Chondrocyte (in vitro differentiated cells): ENCODE results near the gene ADAM8. TPM values are rescaled to one million over a fixed set of nuclear protein-coding genes. Genes with fewer than 3 reads are reported as not detected.

Experiments
- DNase-seq: peaks from one replicate; pipeline ENCODE4 v3.0.0; 2021; ENCODE audit warnings: mixed read lengths, low spot score
- H3K27ac Mint-ChIP-seq: one replicate; pipeline ENCODE4 v1.8.0; 2021; ENCODE audit warnings: mild to moderate bottlenecking, moderate library complexity, mixed read lengths; ENCODE audit not compliant: unreplicated experiment
- H3K27me3 Mint-ChIP-seq: 2 replicates; pipeline ENCODE4 v1.8.0; 2021; ENCODE audit warnings: low read depth, mixed read lengths
- H3K36me3 Mint-ChIP-seq: 2 replicates; pipeline ENCODE4 v1.8.0; 2021; ENCODE audit warnings: low read depth, mixed read lengths
- H3K4me1 Mint-ChIP-seq: 2 replicates; pipeline ENCODE4 v1.8.0; 2021; ENCODE audit warnings: low read depth, mild to moderate bottlenecking, mixed read lengths
- H3K4me3 Mint-ChIP-seq: one replicate; pipeline ENCODE4 v1.8.0; 2021; ENCODE audit warnings: mild to moderate bottlenecking, moderate library complexity, mixed read lengths; ENCODE audit not compliant: unreplicated experiment
- H3K9me3 Mint-ChIP-seq: 2 replicates; pipeline ENCODE4 v1.8.0; 2021; ENCODE audit warnings: low read depth, mixed read lengths
- CTCF ChIP-seq: fragments of 200-600 bp; sonication (generic); IDR thresholded peaks from 2 replicates; pipeline ENCODE4 v1.5.0; 2021; ENCODE audit warnings: antibody characterized with exemption, mild to moderate bottlenecking, moderate library complexity
- total RNA-seq: library from RNA; stranded (reverse); gene quantifications from 3 replicates; pipeline ENCODE4 v1.2.1, GENCODE V29; 2021

Gene ADAM8
- total RNA-seq, 1 donor from 2014 or later: 1.3 TPM

DNA sequence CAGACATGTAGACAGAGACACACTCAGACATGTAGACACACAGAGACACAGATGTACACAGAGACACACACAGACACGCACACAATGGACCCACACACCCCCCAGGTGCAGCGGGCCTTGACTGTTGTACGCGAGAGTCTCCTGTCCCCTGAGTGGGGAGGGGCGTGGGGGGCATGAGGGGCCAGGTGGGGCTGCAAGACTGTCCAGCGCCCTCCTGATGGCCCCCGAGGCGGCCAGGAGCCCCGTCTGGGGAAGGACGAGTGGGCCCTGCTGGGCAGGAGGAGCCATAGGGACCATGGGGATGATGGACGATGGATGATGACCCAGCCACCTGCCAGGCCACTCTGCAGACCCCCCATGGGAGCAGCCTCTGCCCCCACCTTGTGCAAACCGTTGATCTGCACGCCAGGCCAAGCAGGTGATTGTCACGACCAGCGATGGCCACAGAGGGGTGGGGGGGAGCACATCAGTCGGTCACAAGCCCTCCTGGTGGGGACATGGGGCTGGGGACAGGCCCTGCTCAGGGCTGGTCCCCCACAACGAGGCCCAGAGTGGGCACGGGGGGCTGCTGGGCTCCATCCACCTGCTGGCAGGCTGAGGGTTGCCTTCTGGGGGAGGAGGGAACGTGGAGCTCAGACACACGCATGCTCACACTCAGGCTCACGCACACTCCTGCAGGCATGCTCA lies 27.4 kb downstream of the ADAM8 start:
- H3K36me3 Mint-ChIP-seq: no peaks in the 10 kb centered on the region
- H3K27ac Mint-ChIP-seq: no peak overlapping the region
- TF ChIP-seq CTCF: no peak
- no peaks in the 10 kb centered on the region for H3K9me3 Mint-ChIP-seq
- no peak for DNase-seq
- H3K4me3 Mint-ChIP-seq: no peak overlapping the region
- no peaks in the 10 kb centered on the region for H3K4me1 Mint-ChIP-seq
- H3K27me3 Mint-ChIP-seq: peaks cover 20% of the 10 kb centered on the region

DNA sequence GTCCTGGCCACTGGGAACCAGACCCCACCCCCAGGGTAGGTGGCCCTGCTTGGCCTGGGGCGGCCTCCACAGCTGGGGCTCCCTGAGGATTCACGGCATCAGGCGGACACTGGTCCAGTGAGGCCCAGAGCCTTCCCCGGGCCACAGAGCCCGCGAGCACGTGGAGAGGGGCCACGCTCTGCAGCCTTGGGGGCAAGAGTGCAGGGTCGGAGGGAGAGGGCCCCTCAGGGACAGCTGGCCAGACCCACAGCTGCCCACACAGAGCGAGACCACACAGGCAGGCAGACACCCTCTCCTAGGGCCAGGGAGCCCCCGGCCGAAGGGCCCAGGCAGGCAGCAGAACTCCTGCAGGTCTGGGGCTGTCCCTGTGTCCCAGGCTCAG lies 28.3 kb downstream of the ADAM8 start:
- DNase-seq: no peak
- no peaks in the 10 kb centered on the region for H3K9me3 Mint-ChIP-seq
- TF ChIP-seq CTCF: no peak
- no peak overlapping the region for H3K27ac Mint-ChIP-seq
- H3K4me3 Mint-ChIP-seq: no peak overlapping the region
- H3K36me3 Mint-ChIP-seq: no peaks in the 10 kb centered on the region
- peaks cover 24% of the 10 kb centered on the region for H3K27me3 Mint-ChIP-seq
- no peaks in the 10 kb centered on the region for H3K4me1 Mint-ChIP-seq

DNA sequence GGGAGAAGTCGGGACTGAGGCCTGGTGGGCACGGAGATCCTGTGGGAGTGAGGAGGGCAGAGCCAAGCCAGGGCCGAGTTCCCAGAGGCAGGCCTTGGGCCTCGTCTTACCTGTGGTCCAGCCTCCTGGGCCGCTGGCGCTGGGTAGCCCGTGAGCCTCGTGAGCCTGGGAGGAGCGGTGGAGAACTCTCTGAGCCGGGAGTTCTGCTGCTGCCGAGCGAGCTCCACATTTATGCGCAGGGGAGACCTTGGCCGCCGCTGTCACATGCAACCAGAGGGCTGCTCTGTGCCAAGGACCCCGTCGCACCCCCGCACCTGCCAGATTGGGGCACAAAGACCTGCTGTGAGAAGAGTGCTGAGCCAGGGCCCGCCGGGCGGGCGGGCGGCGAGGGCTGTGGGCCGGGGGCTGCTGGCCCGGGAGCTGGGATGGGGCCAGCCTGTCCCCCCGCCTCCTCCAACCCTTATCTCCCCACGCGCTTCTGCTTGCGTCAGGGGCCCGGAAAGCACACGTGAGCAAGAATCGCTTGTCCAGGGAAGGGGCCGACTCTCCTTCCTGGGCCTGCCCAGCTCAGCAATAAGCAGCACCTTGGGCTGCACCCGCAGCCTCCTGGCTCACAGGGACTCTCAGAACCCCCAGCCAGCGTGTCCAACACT lies 28.9 kb downstream of the ADAM8 start:
- no peaks in the 10 kb centered on the region for H3K9me3 Mint-ChIP-seq
- H3K36me3 Mint-ChIP-seq: no peaks in the 10 kb centered on the region
- H3K27ac Mint-ChIP-seq: no peak overlapping the region
- no peak overlapping the region for H3K4me3 Mint-ChIP-seq
- no peak for DNase-seq
- no peak for TF ChIP-seq CTCF
- H3K27me3 Mint-ChIP-seq: peaks cover 28% of the 10 kb centered on the region
- H3K4me1 Mint-ChIP-seq: no peaks in the 10 kb centered on the region

GRCh38 chr10:133246236-133246626 lies 30.4 kb downstream of the ADAM8 start:
- H3K4me1 Mint-ChIP-seq: no peaks in the 10 kb centered on the region
- DNase-seq: no peak
- TF ChIP-seq CTCF: no peak
- peaks cover 40% of the 10 kb centered on the region for H3K27me3 Mint-ChIP-seq
- no peak overlapping the region for H3K27ac Mint-ChIP-seq
- H3K36me3 Mint-ChIP-seq: no peaks in the 10 kb centered on the region
- no peaks in the 10 kb centered on the region for H3K9me3 Mint-ChIP-seq
- no peak overlapping the region for H3K4me3 Mint-ChIP-seq

- H3K27ac Mint-ChIP-seq: no peak overlapping the region
- H3K27me3 Mint-ChIP-seq: peaks cover 44% of the 10 kb centered on the region
- no peak overlapping the region for H3K4me3 Mint-ChIP-seq
- DNase-seq: no peak
- no peaks in the 10 kb centered on the region for H3K4me1 Mint-ChIP-seq
- H3K36me3 Mint-ChIP-seq: no peaks in the 10 kb centered on the region
- no peaks in the 10 kb centered on the region for H3K9me3 Mint-ChIP-seq
- TF ChIP-seq CTCF: no peak
These were observed 31.0 kb downstream of the ADAM8 start for GRCh38 chr10:133245439-133246235.
